ENCODE data around the gene SOAT2.

GRCh38 chr12:53147653-53148052 lies 44.4 kb downstream of the SOAT2 start:
- TF ChIP-seq CTCF (IDR thresholded peaks at IDR 0.05) (no peak), POLR2A (IDR thresholded peaks at IDR 0.05) (no peak), EP300 (IDR thresholded peaks at IDR 0.05) (no peak)
